A549 (cell line): Measurements from ENCODE around the gene DYRK3. TPM values are rescaled to one million over a fixed set of nuclear protein-coding genes. Genes with fewer than 3 reads are reported as not detected.

Experiments
- ATAC-seq, 2 experiments: fragments of 200-7000 bp in 1 of 2; fragments of >200 bp in 1 of 2; cut with Nextera tagmentation in 1 of 2; cut with Tn5 transposase in 1 of 2; 3 replicates each; pipeline versions ENCODE4 v1.8.0 to v1.9.1; 2018 to 2020; ENCODE audit warnings: mild to moderate bottlenecking in 1 of 2, moderate library complexity in 1 of 2
- CTCF ChIA-PET: fragments of 300-600 bp; sonication (Branson Sonifier 250); formaldehyde crosslinking; extraction: SDS; loops from one replicate; lab custom pipeline; 2021; ENCODE audit warnings: antibody characterized with exemption, inconsistent platforms; lab: Yijun Ruan, JAX
- POLR2A ChIA-PET: fragments of 350-600 bp; formaldehyde crosslinking; extraction: SDS; loops from one replicate; lab custom pipeline; 2021; ENCODE audit warnings: antibody characterized with exemption, inconsistent platforms; lab: Yijun Ruan, JAX
- DNase-seq, 2 experiments: peaks; one replicate each; pipeline versions ENCODE4 v3.0.0 to v3.0.0-alpha.2; 2011 to 2016; ENCODE audit warnings: low read depth in 1 of 2, low spot score in 1 of 2
- FAIRE-seq: peaks from 2 replicates; lab custom pipeline; 2011; peaks lifted over from hg19 to GRCh38; lab: Jason Lieb, UNC
- H3K27ac ChIP-seq, 2 experiments: fragments of >200 bp; sonication (Bioruptor Twin); formaldehyde crosslinking; 3 replicates each; pipeline ENCODE4 v1.5.1; 2016 to 2017
- H3K4me1 ChIP-seq: fragments of >200 bp; sonication (Bioruptor Twin); formaldehyde crosslinking; 3 replicates; pipeline ENCODE4 v1.6.1; 2016
- H3K4me2 ChIP-seq: fragments of >200 bp; sonication (Bioruptor Twin); formaldehyde crosslinking; 3 replicates; pipeline ENCODE4 v1.6.1; 2016
- H3K4me3 ChIP-seq: fragments of >200 bp; sonication (Bioruptor Twin); formaldehyde crosslinking; 3 replicates; pipeline ENCODE4 v1.5.1; 2016
- H3K9me3 ChIP-seq: fragments of >200 bp; sonication (Bioruptor Twin); formaldehyde crosslinking; 3 replicates; pipeline ENCODE4 v1.6.1; 2016
- ATOH8 ChIP-seq: fragments of 250-450 bp; sonication (Bioruptor Pico); IDR thresholded peaks from 2 replicates; pipeline ENCODE4 v1.5.0; 2020; ENCODE audit warnings: low read depth, mild to moderate bottlenecking, moderate library complexity
- BHLHE40 ChIP-seq: IDR thresholded peaks from 2 replicates; pipeline ENCODE4 v1.6.1; 2012; ENCODE audit warnings: low read depth, low read length, inconsistent platforms
- CBX8 ChIP-seq: fragments of 200-600 bp; sonication (generic); IDR thresholded peaks from 2 replicates; pipeline ENCODE4 v1.6.1; 2016
- CEBPB ChIP-seq, 2 experiments: fragments of >200 bp in 1 of 2; sonication (Bioruptor Twin) in 1 of 2; formaldehyde crosslinking in 1 of 2; IDR thresholded peaks; 2 replicates each; pipeline ENCODE4 v1.6.1; 2012 to 2016
- CHD4 ChIP-seq: fragments of 200-600 bp; sonication (generic); IDR thresholded peaks from 2 replicates; pipeline ENCODE4 v1.6.1; 2016; ENCODE audit warnings: antibody characterized with exemption, mild to moderate bottlenecking, borderline replicate concordance
- CTCF ChIP-seq: fragments of >200 bp; sonication (Bioruptor Twin); formaldehyde crosslinking; IDR thresholded peaks from 3 replicates; pipeline ENCODE4 v1.5.1; 2016
- ELK1 ChIP-seq: fragments of 150-350 bp; IDR thresholded peaks from 2 replicates; pipeline ENCODE4 v1.6.1; 2014; ENCODE audit warnings: low read depth, mild to moderate bottlenecking, low read length
- FOSB ChIP-seq: fragments of 250-450 bp; sonication (Bioruptor Pico); IDR thresholded peaks from 2 replicates; pipeline ENCODE4 v1.5.0; 2020; ENCODE audit warnings: mild to moderate bottlenecking, moderate library complexity
- FOXS1 ChIP-seq: fragments of 250-450 bp; sonication (Bioruptor Pico); IDR thresholded peaks from 2 replicates; pipeline ENCODE4 v1.5.0; 2020; ENCODE audit warnings: mild to moderate bottlenecking, moderate library complexity
- HES2 ChIP-seq: fragments of >200 bp; sonication (Bioruptor Twin); formaldehyde crosslinking; IDR thresholded peaks from 2 replicates; pipeline ENCODE4 v1.6.1; 2016
- HMGXB4 ChIP-seq: fragments of 250-450 bp; sonication (Bioruptor Pico); IDR thresholded peaks from 2 replicates; pipeline ENCODE4 v1.5.0; 2021; ENCODE audit warnings: mild to moderate bottlenecking, moderate library complexity, borderline replicate concordance
- HOXB5 ChIP-seq: fragments of 250-450 bp; sonication (Bioruptor Pico); IDR thresholded peaks from 2 replicates; pipeline ENCODE4 v1.5.0; 2020; ENCODE audit warnings: mild to moderate bottlenecking, moderate library complexity
- JUNB ChIP-seq: fragments of >200 bp; sonication (Bioruptor Twin); formaldehyde crosslinking; IDR thresholded peaks from 2 replicates; pipeline ENCODE4 v1.6.1; 2016
- KDM5A ChIP-seq: fragments of 200-600 bp; sonication (generic); IDR thresholded peaks from 2 replicates; pipeline ENCODE4 v1.6.1; 2016; ENCODE audit warnings: antibody characterized with exemption, mild to moderate bottlenecking
- MAX ChIP-seq: IDR thresholded peaks from 2 replicates; pipeline ENCODE4 v1.6.1; 2012
- PBX3 ChIP-seq: IDR thresholded peaks from 2 replicates; pipeline ENCODE4 v1.6.1; 2012
- PHF8 ChIP-seq: fragments of 200-600 bp; sonication (generic); IDR thresholded peaks from 2 replicates; pipeline ENCODE4 v1.6.1; 2016; ENCODE audit warnings: low read depth, mild to moderate bottlenecking, antibody characterized with exemption, moderate library complexity, borderline replicate concordance
- POLR2AphosphoS2 ChIP-seq: conservative IDR thresholded peaks from 2 replicates; pipeline ENCODE4 v1.6.1; 2012; ENCODE audit warnings: low read length, improper control_type of control experiment, inconsistent platforms
- RARB ChIP-seq: fragments of 250-450 bp; sonication (Bioruptor Pico); IDR thresholded peaks from 2 replicates; pipeline ENCODE4 v1.8.0; 2021; ENCODE audit warnings: mild to moderate bottlenecking, moderate library complexity
- RFX5 ChIP-seq: fragments of 450-650 bp; IDR thresholded peaks from 2 replicates; pipeline ENCODE4 v1.7.1; 2014; ENCODE audit warnings: antibody characterized with exemption, mild to moderate bottlenecking, moderate library complexity
- SMC3 ChIP-seq: fragments of >200 bp; sonication (Bioruptor Twin); formaldehyde crosslinking; IDR thresholded peaks from 3 replicates; pipeline ENCODE4 v1.6.1; 2018; ENCODE audit warnings: inconsistent platforms
- ZFP36 ChIP-seq: fragments of 450-650 bp; IDR thresholded peaks from 2 replicates; pipeline ENCODE4 v1.6.1; 2014; ENCODE audit warnings: borderline replicate concordance; ENCODE audit not compliant: partially characterized antibody
- WGBS: methylation state at CpG from one replicate; pipeline ENCODE4 v1.1.6; 2017; ENCODE audit errors: missing lambda C conversion rate; 5-methylcytosine and 5-hydroxymethylcytosine counted together
- polyA plus RNA-seq, 4 experiments: library from polyadenylated mRNA; depleted of rRNA in 3 of 4; stranded (reverse); fragments of >200 nt; fragmentation: RNase III in 1 of 4; extraction: RNeasy Plus Mini Kit Qiagen cat#74134 plus additional on column Dnase treatment in 1 of 4; gene quantifications; 2 replicates in 3 of 4; 3 replicates in 1 of 4; pipeline ENCODE4 v1.2.3, GENCODE V29; 2011 to 2017

Gene DYRK3
- polyA plus RNA-seq, 2 of the 4 experiments (the other 2 are of a cell fraction): 7.3 to 8.7 TPM

- TF ChIP-seq ELK1 (no peak), CEBPB (IDR thresholded peaks at IDR 0.05) (no peak), CTCF (peak; percentile 93), BHLHE40 (no peak), FOSB (CRISPR knock-in tag) (no peak)
- TF ChIP-seq, all 56 proteins: peak for 5
Measured at GRCh38 chr1:206634365-206635079, 814 bp upstream of the DYRK3 start (continued).

- CTCF ChIA-PET: interaction anchor here (1.1 to 19.0 kb wide), 13 partner anchors 12 to 347 kb away, joined by 3 to 452 read pairs (median 18); partner anchors contain the start of gene EIF2D
- POLR2A ChIA-PET: interaction anchor here (1.0 to 1.9 kb wide), 10 partner anchors 20 to 417 kb away, joined by 3 to 20 read pairs (median 8); partner anchors contain the start of genes EIF2D, MAPKAPK2 and PFKFB2
- FAIRE-seq (no peak), ATAC-seq (peak in 1 of 2 experiments; percentile 40; a peak in 3 of 6 replicates), DNase-seq (peak in 1 of 2 experiments; percentile 35)
- Histone ChIP-seq H3K27ac (peak overlapping the region; percentile 88 to 89), H3K4me3 (peak overlapping the region; percentile 91), H3K4me1 (peaks cover 32% of the 10 kb centered on the region; the same call in 2 of the 3 replicates), H3K9me3 (no peaks in the 10 kb centered on the region), H3K4me2 (peak overlapping the region; percentile 98)
- TF ChIP-seq RARB (CRISPR knock-in tag): no peak
- TF ChIP-seq CHD4: no peak
- TF ChIP-seq FOSB (CRISPR knock-in tag): no peak
- TF ChIP-seq CBX8: no peak
- no peak for TF ChIP-seq JUNB
- TF ChIP-seq MAX: no peak
- no peak for TF ChIP-seq HMGXB4 (CRISPR knock-in tag)
- TF ChIP-seq FOXS1 (CRISPR knock-in tag): no peak
- TF ChIP-seq SMC3: no peak
- no peak for TF ChIP-seq POLR2AphosphoS2
- no peak for TF ChIP-seq KDM5A
- TF ChIP-seq PBX3: no peak
- no peak for TF ChIP-seq RFX5
- no peak for TF ChIP-seq ELK1
- TF ChIP-seq ZFP36: no peak
- TF ChIP-seq PHF8: no peak
- no peak for TF ChIP-seq ATOH8 (CRISPR knock-in tag)
- no peak for TF ChIP-seq HES2
- TF ChIP-seq CEBPB (IDR thresholded peaks at IDR 0.05): no peak
- no peak for TF ChIP-seq HOXB5
- 11% methylated on average over 13 of the region's 14 CpGs for WGBS
Measured at GRCh38 chr1:206635978-206636345, 626 bp downstream of the DYRK3 start.
